ENCODE results near the gene PDXK. TPM values are rescaled to one million over a fixed set of nuclear protein-coding genes. Genes with fewer than 3 reads are reported as not detected.

Gene PDXK
- total RNA-seq, 1 experiment from 2014 or later, result 193 TPM

DNA sequence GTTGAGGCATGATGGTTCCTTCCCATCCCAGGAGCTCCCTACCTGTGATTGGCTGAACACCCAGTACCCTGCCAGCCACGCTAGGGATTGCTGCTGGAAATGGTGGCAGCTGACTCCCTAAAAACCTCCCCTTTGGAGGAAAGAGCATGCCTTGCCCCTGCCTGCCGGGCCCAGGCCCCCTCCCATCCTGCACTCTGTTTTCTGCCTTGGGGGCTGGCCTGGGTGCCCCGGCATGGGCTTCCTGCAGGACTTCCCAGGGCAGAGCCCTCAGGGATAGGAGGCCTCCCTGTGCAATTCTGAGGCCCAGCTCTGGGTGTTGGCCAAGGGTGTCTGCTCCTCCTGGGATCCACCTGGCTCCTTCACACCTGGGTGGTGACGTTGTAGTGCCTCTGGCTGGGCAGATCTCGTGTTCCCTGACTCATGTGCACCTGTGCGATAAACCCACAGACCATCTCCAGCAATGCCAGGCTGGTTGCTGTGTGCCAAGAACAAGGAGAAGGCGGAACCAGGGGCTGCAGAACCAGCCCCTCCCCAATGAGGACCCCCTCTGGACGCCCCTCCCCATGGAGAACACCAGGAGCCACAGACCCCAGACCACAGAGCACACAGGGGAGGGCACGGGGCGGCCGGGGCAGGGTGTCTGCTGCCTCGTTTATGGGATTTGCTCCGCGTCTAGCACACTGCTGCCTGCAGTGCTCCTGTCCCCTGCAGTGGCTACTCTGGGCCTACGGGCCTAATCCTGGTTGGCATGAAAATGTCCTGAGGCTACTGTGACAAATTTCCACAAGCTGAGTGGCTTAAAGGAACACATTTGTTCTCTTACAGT lies 43.6 kb downstream of the PDXK start:
- DNase-seq (ENCODE audit: low spot score), result no peak

DNA sequence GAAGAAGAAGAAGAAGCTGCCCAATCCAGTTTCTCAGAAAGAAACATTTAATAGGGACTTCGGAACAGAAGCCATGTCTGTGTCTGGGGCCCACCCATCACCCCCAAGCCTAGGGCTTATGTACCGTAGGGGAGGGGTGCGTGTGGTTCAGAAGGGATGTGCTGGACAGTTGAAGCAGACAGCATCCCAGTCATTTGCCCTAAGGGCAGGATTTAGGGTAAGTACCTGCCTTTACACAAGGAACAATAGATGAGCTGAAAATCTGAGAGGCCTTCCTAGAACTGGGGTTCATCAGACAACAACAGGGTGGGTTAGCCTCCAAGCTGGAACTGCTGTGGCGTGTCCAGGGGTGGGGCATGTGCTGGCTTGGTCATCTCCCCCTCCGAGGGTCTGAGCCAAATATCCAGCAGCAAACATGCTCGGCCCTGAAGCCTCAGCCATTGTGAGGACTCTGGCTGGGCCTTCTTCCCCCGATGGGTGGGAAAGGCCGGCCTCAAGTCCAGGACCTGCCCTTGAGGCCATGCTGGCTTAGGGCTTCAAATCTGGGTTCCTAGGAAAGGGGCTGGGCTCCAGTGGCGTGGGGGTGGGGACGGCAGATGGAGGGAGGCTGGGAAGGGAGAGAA lies 45.1 kb downstream of the PDXK start:
- no peak for DNase-seq (ENCODE audit: low spot score)

DNA sequence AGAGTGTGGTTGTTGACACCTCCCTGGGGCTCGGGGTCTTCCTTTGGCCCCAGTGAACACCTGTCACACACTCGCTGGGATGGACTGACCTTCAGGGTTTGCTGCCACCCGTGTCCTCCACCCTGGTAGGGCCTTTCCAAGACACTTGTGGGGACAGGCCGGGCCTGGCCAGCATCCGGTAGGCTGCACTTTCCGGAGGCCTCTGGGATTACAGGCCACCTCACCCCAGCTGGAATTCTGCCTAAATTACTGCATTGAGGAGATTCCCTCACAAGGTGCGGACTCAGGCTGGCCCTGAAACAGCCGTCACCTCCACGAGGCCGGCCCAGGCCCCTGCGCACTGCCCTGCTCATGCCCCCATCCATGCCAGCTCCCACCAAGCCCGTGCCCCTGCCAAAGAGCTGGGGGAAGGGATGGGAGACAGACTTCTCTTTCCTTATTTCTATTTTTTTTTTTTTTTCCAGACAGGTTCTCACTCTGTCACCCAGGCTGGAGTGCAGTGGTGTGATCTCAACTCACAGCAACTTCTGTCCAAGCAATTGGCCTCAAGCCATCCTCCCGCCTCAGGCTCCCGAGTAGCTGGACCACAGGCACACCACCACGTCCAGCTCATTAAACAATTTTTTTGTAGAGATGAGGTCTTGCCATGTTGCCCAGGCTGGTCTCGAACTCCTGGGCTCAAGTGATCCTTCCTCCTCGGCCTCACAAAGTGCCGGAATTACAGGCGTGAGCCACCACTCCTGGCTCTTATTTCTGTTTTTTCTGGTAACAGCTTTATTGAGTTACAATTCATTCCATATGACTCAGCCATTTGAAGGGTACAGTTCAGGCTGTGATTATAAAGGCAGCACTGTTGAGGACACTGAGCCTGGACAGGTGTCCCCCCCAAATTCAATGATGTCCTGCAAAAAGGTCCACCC lies 45.9 kb downstream of the PDXK start:
- no peak for DNase-seq (ENCODE audit: low spot score)

DNA sequence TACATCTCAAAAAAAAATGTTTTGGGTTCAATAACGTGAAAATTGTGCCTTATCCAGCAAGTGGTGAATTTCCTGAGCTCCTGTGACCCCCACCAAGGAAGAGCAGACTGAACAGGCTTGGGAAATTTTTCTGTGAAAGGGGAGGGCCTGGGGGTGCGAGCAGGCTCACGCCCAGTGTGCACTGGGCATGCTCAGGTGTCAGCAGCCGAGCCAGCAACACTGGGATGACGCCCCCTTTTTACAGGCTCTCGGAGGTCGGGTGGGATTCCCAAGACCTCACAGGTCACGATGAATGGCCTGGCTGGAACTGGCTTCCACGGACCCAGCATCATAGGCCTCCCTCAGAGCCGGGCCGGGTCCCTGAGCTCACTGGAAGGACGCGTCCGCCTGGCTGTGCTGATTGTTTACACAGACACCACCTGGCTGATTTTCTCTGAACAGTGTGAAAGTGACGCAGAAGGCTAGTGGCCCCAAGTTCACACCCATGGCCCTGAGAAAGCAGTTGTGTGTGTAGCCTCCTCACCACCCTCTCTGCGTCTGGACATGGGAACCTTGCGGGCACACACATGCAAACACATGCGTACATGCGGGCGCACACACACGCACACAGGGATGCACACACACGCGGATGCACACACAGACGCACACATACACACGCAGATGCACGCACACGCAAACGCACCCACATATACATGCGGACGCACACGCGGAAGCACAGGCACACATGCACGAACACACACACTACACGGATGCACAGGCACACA lies 48.0 kb downstream of the PDXK start:
- peak; percentile 62 for DNase-seq (ENCODE audit: low spot score)

DNA sequence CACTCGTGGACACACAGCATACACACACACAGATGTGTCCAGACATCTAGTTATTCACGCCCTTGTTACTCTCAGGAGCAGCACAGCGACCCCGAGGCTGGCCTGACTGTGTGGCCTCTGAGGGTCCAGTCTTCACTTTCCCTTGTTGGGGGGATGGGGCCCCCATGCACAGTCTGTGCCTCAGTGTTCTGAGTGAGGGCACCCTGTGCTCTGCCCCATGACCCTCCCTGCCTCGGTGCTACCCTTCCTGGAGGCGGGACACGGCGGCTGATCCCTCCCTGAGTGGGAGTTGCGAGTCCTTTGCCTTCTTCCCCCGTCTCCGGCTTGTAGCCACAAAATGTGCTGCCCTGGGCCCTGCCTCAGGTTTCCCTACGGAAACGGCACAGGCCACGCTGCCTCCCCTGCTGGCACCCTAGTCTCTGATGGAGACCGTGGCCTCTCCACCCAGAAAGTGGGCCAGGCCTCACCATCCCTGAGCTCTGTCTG lies 48.6 kb downstream of the PDXK start:
- DNase-seq (ENCODE audit: low spot score), result peak; percentile 24

DNA sequence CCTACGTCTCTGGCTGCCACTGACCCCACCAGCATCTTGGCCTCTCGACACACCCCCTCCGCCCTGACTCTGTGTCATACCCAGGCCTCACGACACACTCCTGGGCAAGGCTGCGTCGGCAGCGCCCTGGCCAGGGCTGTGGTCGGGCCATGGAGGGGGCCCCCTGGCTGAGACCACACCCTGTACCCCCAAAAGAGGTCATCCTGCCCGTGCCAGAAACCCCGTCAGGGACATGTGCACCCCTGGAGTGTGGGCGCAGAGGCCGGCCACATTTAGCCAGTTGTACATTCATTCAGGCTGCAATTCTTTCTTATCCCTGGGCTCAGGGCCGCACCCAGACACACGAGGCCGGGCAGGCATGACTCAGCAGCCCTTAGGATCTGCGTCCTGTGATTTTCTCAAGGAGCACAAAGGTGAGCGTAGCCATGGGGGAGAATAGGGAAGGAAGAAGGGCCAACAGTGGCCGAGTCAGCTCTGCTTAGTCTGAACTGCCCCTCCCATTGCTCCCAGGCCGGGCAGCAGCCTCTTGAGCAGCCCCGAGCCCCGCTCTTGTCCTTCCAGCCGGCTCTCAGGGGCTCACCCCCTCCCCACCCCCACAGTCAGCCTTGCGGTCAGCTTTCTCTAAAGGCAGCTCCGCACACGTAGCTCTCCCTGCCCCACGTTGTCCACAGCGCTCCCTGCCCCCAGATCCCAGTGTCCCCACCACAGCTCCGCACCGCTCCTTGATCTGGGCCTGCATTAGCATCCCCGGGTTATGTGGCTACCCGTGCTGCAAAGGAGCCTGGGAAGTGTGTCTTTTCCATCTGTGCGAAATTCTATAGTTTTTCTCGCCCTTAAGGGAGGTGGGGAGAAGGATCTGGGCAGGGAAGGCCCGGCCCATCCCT lies 49.3 kb downstream of the PDXK start:
- DNase-seq (ENCODE audit: low spot score), result peak; percentile 81

DNA sequence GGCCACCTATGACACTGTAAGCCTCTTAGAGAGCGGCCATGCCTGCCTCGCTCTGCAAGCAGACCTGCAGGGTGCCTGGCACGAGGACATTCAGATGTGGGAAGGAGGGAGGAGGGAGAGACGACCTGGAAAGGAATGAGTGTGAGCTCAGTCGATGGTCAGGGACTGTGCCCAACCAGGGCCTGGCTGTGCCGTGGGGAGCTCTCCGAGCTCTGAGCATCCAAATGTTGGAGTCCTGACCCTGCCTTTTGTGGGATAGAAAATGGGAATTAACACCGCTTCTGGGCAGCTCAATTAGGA lies 49.9 kb downstream of the PDXK start:
- DNase-seq (ENCODE audit: low spot score), result no peak

DNA sequence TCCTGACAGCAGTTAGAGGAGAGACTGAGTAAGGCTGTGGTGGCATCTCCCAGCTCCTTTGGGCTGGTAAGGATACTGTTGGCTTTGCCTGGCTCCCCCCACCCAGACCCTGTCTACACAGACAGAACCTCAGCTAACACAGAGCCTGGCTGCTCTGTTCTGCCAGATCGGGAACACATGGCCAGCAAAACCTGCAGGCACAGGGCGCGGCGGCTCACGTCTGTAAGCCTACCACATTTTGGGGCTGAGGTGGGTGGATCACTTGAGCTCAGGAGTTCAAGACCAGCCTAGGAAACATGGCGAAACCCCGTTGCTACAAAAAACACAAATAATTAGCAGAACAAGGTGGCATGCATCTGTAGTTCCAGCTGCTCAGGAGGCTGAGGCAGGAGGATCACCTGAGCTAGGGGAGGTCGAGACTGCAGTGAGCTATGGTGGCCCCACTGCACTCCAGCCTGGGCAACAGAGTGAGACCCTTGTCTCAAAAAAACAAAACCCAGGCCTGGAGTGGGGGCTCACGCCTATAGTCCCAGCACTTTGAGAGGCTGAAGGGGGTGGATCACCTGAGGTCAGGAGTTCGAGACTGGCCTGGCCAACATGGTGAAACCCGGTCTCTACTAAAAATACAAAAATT lies 50.5 kb downstream of the PDXK start:
- DNase-seq (ENCODE audit: low spot score), result no peak

DNA sequence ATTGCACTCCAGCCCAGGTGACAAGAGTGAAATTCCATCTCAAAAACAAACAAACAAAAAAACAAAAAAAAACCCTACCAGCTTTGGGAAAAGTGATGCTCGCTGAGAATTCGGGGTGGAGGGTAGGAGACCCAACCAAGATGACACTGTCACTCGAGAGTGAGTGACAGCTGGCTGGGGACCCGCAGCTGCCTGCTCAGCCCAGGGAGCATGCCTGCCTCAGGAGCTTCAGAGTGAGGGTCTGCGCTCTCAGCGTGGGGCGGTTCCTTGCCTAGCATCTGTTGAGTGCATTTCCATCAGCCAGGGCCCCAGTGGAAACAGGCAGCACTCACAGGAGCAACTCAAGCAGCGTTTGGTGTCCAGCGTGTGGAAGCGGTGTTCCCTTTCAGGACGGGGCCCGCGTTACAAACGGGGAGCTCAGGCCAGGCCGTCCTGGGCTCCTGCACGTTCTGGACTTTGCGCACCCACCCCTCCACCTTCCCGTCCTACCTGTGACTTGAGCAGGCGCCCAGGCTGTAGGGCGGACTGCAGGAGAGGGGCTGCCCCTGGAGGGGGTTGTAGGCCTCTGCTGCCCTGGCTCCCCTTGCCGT lies 51.2 kb downstream of the PDXK start:
- DNase-seq (ENCODE audit: low spot score), result no peak

DNA sequence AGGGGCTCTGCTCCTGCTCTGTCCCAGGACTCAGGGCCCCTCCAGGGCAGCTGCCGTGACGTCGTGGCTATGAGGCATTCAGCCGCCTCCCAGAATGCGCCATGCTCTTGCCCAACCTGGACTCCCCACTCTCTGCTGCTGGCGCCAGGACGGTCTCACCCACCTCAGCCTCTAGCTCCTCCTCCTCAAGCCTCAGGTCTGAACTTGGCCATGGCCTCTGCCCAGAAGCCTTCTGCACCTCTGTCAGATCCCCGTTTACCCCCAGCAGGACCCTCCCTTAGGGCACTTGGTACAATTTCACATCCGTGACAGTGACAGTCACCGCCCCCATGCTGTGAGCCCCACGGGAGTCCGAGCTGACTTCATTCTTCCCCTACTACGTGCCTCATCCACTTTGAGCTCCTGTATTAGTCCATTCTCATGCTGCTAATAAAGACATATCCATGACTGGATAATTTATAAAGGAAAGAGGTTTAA lies 52.3 kb downstream of the PDXK start:
- no peak for DNase-seq (ENCODE audit: low spot score)

DNA sequence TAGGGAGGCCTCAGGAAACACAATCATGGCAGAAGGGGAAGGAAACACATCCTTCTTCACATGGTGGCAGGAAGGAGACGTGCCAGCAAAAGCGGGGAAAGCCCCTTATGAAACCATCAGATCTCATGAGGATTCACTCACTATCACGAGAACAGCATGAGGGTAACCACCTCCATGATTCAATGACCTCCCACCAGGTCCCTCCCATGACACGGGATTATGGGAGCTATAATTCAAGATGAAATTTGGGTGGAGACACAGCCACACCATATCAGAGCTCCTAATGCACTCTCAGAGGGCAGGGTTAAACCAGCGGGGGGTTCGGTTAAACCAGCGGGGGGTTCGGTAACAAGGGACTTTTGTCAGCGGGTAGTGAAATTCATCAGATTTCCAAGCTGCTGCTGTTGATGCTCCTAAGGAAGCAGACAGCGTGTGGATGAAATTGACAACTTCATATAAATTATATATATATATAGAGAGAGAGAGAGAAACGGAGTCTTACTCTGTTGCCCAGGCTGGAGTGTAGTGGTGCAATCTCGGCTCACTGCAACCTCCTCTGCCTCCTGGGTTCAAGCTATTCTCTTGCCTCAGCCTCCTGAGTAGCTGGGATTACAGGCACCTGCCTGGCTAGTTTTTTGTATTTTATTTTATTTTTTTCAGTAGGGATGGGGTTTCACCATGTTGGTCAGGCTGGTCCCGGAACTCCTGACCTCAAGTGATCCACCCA lies 52.9 kb downstream of the PDXK start:
- DNase-seq (ENCODE audit: low spot score), result no peak

DNA sequence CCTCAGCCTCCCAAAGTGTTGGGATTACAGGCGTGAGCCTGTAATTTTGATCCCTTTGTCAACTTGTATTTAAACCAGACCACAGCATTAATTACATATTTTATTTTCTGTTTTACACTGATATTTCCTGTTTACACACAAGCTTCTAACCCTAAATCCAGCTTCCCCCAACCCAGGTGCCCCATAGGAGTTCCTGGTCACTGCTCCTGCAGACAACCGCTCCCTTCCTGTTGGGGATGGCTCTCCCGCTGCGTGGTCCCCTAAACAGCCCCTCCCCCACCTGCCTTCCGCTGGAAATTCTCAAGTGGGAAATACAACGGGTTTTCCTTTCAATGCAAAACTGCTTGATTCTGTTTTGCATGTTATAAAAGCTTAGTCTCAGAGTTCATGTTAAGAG lies 53.5 kb downstream of the PDXK start:
- no peak for DNase-seq (ENCODE audit: low spot score)

DNA sequence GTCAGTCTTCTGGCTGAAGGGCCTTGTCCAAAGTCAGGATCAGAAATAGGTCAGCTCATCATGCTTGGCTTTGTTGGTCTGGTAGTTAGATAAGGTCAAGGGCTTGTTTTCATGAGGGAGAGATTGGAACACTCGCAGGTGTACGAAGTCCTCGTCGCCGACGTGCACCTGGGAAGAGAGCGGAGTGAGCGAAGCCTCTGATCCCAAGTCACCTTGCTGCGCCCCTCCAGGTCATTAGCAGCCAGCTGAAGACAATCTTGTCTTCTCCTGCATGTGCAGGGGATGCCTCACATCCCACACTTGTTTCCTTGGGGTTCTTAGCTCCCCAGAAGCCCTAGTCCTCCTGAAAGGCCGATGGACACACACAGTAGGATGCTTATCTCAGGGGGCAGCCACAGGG lies 55.2 kb downstream of the PDXK start:
- no peak for DNase-seq (ENCODE audit: low spot score)

DNA sequence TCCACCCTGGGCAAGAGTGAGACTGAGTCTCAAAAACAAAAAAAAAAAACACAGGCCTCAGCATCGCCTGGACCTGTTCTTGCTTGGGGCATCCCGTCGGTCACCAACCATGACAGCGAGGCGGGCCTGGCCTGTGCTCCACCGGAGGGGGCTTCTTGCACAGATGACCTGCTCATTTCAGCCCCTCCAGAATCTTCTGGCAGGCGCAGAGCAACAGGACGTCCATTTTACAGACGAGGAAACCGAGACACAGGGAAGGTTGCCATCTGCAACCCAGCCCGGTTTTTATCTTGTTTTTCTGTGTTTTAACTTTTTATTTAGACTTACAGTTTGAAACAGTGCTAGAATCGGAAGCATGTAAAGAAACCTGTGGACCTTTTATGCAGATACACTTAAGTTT lies 56.3 kb downstream of the PDXK start:
- DNase-seq (ENCODE audit: low spot score), result no peak

DNA sequence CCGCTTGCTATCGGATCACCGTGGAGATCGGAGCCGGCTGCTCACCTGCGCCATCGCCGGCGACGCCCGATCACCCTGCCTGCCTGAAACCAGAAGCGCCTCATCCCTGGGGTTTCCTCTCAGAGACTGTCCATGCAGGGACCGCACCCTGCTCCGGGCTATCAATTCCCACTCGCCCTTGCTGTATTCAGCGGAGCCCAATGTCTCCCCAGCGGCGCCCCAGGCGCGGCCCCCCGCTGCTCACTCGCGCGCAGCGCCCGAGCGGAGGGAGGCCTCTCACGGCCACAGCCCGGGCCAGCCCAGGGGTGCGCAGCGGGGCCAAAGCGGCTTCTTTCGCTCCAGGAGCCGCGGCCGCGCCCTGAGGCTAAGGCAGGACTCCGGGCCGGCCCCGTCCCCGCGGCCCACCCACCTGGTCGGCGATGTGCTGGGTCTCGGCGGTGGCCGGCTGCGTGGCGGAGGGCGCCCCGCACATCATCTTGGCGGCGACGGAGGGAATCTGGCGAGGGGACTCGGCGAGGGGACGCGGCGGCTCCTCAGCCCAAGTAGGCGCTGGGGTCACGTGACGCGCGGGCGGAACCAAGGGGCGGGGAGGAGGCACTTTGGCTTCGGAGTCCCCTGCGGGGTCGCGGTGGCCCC lies 57.0 kb downstream of the PDXK start, which contains the start of gene CSTB:
Gene CSTB, minus strand, starts transcription at position 514 of the 636 bp plus-strand sequence. Its CDS starts 39 bp downstream, at position 475.
- DNase-seq (ENCODE audit: low spot score), result peak; percentile 62

DNA sequence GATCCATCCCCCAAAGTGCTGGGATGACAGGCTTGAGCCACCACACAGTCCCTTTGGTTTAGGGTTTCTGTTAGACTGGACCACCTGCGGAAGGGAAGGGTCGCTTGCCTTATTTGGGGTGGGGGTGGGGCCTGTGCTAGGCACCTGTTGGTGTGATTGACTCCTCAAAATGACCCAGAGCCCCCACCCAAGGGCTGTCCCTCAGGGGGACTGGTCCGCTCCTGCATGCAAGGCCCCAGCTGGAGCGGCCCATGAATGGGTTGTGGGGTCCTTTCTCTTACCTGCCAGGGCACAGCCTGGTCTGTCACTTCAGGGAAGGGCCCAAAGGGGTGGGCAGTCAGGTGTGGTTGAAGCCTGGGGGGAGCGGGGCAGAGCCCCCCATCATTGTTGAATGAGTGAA lies 59.0 kb downstream of the PDXK start:
- no peak for DNase-seq (ENCODE audit: low spot score)

DNA sequence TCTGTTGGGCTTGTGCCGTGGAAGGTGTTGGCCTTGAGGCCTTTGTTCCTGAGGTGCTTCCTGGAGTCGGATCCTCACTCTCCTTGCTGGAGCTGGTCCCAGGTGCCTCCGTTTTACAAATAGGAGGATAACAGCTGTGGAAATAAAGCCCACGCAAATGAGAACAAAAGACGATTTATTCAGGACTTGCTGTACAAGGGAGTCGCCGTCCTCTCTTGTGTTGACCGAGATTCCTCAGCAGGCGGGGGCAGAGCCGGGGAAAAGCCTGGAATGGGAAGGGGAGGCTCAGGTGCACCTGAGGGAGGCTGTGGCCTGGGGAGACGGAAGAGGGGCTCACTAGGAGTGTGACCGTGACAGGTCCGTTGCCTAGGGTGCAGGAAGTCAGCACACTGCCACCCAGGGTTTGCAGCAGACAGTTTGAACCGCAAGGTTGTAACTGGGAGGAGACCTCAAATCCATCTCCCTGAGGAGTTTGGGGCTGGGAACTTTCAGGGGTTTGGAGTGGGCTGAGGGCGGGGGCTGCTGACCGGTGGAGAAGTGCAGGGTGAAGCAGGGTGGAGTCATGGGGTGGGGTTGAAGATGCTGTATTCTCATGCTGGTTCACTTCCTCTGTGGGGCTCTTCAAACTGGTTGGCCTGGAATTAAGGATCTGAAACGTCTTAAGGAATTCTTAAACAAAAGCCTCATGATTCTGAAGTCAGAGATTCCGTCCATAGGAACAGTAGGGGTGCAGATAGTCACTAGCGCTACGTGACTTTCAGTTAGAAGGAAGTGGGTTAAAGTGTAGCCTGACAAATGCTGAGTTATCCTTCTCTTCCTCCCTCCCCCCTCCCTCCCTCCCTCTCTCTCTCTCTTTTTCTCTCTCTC lies 59.8 kb downstream of the PDXK start:
- DNase-seq (ENCODE audit: low spot score), result peak; percentile 37

Measured in HT-29 (cell line).